GM23338 (cell line): ENCODE data around the gene SYMPK.

ENCODE experiments used
- CREB1 ChIP-seq: fragments of 250-450 bp; sonication (Bioruptor Pico); IDR thresholded peaks from 2 replicates; pipeline ENCODE4 v1.5.0; 2020; ENCODE audit warnings: low read depth, mild to moderate bottlenecking, moderate library complexity
- EZH2 ChIP-seq: fragments of 200-600 bp; sonication (generic); IDR thresholded peaks from one replicate; pipeline ENCODE4 v1.8.0; 2017; ENCODE audit warnings: antibody characterized with exemption, mild to moderate bottlenecking, low read depth; ENCODE audit not compliant: unreplicated experiment
- EZH2phosphoT487 ChIP-seq: fragments of 200-600 bp; sonication (generic); IDR thresholded peaks from one replicate; pipeline ENCODE4 v1.8.1; 2018; ENCODE audit warnings: antibody characterized with exemption; ENCODE audit not compliant: unreplicated experiment
- JUNB ChIP-seq: IDR thresholded peaks from one replicate; pipeline ENCODE4 v1.6.1; 2016; ENCODE audit warnings: antibody characterized with exemption; ENCODE audit not compliant: unreplicated experiment
- POLR2AphosphoS5 ChIP-seq: IDR thresholded peaks from 2 replicates; pipeline ENCODE4 v1.6.1; 2016; ENCODE audit warnings: antibody characterized with exemption, low read depth
- STAT1 ChIP-seq: IDR thresholded peaks from one replicate; pipeline ENCODE4 v1.6.1; 2016; ENCODE audit warnings: antibody characterized with exemption; ENCODE audit not compliant: unreplicated experiment
- ZNF114 ChIP-seq: fragments of 250-450 bp; sonication (Bioruptor Pico); IDR thresholded peaks from 2 replicates; pipeline ENCODE4 v1.5.0; 2020; ENCODE audit warnings: mild to moderate bottlenecking, moderate library complexity
- ZNF331 ChIP-seq: fragments of 250-450 bp; sonication (Bioruptor Pico); IDR thresholded peaks from 2 replicates; pipeline ENCODE4 v1.5.0; 2020; ENCODE audit warnings: low read depth, mild to moderate bottlenecking, moderate library complexity
- TF ChIP-seq, protein P1 (sequence below), 2 experiments: fragments of 200-600 bp in 1 of 2; sonication (generic) in 1 of 2; conservative IDR thresholded peaks; 2 replicates each; pipeline versions ENCODE4 v1.5.1 to v1.6.1; 2016 to 2017; ENCODE audit warnings: antibody characterized with exemption in 2 of 2, low read depth in 2 of 2, mild to moderate bottlenecking in 2 of 2, moderate library complexity in 1 of 2
- TF ChIP-seq, protein P2 (sequence below): IDR thresholded peaks from 2 replicates; pipeline ENCODE4 v1.6.1; 2016; ENCODE audit warnings: antibody characterized with exemption
- TF ChIP-seq, protein P3 (sequence below): IDR thresholded peaks from one replicate; pipeline ENCODE4 v1.6.1; 2018; ENCODE audit warnings: antibody characterized with exemption; ENCODE audit not compliant: unreplicated experiment
- TF ChIP-seq, protein P4 (sequence below): fragments of 250-450 bp; sonication (Bioruptor Pico); IDR thresholded peaks from 2 replicates; pipeline ENCODE4 v1.5.0; 2020; ENCODE audit warnings: mild to moderate bottlenecking, moderate library complexity

DNA sequence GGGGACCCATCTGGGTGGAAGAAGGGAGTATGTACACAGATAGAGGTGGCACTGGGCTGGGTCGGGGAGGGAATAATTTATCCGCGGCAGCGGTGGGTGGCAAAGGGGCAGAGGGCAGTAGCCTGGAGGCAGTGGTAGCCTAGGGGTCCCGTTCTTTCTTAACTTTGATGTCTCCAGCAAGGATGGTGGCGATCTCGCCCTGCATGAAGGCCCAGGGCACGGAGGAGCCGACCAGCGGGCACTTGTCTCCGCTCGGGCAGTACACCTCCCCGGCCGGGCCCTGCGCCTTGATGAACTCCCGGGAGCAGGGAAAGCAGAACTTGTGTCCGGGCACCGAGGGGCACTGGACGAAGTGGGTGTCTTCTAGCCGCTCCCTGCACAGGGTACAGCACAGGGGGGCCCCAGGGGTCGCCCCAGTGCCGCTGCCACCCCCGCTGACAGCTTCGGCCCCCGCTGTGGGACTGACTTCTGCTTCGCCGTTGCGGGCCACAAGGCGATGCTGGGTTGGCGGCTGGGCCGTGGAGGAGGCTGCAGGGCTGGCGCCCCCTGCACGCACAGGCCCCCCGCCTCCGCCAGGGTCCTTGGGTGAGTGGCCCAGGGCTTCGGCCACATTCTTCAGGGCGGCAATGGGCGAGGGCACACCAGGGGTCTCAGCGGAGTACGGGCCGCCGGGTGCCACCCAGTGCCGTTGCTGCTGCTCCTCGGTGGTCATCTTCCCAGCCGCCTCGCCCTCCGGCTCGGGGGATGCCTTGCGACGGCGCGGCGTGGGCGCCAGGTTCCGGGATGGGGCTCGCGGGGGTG is 21.1 kb upstream of the SYMPK start:
- TF ChIP-seq, protein P1, sequence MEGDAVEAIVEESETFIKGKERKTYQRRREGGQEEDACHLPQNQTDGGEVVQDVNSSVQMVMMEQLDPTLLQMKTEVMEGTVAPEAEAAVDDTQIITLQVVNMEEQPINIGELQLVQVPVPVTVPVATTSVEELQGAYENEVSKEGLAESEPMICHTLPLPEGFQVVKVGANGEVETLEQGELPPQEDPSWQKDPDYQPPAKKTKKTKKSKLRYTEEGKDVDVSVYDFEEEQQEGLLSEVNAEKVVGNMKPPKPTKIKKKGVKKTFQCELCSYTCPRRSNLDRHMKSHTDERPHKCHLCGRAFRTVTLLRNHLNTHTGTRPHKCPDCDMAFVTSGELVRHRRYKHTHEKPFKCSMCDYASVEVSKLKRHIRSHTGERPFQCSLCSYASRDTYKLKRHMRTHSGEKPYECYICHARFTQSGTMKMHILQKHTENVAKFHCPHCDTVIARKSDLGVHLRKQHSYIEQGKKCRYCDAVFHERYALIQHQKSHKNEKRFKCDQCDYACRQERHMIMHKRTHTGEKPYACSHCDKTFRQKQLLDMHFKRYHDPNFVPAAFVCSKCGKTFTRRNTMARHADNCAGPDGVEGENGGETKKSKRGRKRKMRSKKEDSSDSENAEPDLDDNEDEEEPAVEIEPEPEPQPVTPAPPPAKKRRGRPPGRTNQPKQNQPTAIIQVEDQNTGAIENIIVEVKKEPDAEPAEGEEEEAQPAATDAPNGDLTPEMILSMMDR (conservative IDR thresholded peaks at IDR 0.05; ENCODE audit: low read depth in 2 of 2) = no peak
- TF ChIP-seq EZH2 (no peak), POLR2AphosphoS5 (no peak), JUNB (no peak), EZH2phosphoT487 (no peak), ZNF114 (CRISPR knock-in tag) (no peak), CREB1 (CRISPR knock-in tag) (no peak), STAT1 (no peak), ZNF331 (CRISPR knock-in tag) (no peak)
- TF ChIP-seq, protein P2, sequence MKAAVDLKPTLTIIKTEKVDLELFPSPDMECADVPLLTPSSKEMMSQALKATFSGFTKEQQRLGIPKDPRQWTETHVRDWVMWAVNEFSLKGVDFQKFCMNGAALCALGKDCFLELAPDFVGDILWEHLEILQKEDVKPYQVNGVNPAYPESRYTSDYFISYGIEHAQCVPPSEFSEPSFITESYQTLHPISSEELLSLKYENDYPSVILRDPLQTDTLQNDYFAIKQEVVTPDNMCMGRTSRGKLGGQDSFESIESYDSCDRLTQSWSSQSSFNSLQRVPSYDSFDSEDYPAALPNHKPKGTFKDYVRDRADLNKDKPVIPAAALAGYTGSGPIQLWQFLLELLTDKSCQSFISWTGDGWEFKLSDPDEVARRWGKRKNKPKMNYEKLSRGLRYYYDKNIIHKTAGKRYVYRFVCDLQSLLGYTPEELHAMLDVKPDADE = no peak
- TF ChIP-seq, protein P3, sequence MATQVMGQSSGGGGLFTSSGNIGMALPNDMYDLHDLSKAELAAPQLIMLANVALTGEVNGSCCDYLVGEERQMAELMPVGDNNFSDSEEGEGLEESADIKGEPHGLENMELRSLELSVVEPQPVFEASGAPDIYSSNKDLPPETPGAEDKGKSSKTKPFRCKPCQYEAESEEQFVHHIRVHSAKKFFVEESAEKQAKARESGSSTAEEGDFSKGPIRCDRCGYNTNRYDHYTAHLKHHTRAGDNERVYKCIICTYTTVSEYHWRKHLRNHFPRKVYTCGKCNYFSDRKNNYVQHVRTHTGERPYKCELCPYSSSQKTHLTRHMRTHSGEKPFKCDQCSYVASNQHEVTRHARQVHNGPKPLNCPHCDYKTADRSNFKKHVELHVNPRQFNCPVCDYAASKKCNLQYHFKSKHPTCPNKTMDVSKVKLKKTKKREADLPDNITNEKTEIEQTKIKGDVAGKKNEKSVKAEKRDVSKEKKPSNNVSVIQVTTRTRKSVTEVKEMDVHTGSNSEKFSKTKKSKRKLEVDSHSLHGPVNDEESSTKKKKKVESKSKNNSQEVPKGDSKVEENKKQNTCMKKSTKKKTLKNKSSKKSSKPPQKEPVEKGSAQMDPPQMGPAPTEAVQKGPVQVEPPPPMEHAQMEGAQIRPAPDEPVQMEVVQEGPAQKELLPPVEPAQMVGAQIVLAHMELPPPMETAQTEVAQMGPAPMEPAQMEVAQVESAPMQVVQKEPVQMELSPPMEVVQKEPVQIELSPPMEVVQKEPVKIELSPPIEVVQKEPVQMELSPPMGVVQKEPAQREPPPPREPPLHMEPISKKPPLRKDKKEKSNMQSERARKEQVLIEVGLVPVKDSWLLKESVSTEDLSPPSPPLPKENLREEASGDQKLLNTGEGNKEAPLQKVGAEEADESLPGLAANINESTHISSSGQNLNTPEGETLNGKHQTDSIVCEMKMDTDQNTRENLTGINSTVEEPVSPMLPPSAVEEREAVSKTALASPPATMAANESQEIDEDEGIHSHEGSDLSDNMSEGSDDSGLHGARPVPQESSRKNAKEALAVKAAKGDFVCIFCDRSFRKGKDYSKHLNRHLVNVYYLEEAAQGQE = no peak
- TF ChIP-seq, protein P4, sequence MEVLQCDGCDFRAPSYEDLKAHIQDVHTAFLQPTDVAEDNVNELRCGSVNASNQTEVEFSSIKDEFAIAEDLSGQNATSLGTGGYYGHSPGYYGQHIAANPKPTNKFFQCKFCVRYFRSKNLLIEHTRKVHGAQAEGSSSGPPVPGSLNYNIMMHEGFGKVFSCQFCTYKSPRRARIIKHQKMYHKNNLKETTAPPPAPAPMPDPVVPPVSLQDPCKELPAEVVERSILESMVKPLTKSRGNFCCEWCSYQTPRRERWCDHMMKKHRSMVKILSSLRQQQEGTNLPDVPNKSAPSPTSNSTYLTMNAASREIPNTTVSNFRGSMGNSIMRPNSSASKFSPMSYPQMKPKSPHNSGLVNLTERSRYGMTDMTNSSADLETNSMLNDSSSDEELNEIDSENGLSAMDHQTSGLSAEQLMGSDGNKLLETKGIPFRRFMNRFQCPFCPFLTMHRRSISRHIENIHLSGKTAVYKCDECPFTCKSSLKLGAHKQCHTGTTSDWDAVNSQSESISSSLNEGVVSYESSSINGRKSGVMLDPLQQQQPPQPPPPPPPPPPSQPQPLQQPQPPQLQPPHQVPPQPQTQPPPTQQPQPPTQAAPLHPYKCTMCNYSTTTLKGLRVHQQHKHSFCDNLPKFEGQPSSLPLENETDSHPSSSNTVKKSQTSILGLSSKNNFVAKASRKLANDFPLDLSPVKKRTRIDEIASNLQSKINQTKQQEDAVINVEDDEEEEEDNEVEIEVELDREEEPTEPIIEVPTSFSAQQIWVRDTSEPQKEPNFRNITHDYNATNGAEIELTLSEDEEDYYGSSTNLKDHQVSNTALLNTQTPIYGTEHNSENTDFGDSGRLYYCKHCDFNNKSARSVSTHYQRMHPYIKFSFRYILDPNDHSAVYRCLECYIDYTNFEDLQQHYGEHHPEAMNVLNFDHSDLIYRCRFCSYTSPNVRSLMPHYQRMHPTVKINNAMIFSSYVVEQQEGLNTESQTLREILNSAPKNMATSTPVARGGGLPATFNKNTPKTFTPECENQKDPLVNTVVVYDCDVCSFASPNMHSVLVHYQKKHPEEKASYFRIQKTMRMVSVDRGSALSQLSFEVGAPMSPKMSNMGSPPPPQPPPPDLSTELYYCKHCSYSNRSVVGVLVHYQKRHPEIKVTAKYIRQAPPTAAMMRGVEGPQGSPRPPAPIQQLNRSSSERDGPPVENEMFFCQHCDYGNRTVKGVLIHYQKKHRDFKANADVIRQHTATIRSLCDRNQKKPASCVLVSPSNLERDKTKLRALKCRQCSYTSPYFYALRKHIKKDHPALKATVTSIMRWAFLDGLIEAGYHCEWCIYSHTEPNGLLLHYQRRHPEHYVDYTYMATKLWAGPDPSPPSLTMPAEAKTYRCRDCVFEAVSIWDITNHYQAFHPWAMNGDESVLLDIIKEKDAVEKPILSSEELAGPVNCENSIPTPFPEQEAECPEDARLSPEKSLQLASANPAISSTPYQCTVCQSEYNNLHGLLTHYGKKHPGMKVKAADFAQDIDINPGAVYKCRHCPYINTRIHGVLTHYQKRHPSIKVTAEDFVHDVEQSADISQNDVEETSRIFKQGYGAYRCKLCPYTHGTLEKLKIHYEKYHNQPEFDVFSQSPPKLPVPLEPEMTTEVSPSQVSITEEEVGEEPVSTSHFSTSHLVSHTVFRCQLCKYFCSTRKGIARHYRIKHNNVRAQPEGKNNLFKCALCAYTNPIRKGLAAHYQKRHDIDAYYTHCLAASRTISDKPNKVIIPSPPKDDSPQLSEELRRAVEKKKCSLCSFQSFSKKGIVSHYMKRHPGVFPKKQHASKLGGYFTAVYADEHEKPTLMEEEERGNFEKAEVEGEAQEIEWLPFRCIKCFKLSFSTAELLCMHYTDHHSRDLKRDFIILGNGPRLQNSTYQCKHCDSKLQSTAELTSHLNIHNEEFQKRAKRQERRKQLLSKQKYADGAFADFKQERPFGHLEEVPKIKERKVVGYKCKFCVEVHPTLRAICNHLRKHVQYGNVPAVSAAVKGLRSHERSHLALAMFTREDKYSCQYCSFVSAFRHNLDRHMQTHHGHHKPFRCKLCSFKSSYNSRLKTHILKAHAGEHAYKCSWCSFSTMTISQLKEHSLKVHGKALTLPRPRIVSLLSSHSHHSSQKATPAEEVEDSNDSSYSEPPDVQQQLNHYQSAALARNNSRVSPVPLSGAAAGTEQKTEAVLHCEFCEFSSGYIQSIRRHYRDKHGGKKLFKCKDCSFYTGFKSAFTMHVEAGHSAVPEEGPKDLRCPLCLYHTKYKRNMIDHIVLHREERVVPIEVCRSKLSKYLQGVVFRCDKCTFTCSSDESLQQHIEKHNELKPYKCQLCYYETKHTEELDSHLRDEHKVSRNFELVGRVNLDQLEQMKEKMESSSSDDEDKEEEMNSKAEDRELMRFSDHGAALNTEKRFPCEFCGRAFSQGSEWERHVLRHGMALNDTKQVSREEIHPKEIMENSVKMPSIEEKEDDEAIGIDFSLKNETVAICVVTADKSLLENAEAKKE (CRISPR knock-in tag) = no peak
